Activated T-cell treated with anti-CD3 and anti-CD28 coated beads, Interleukin-2, amount 50 U/mL, for 72 hours (primary cell): Measurements from ENCODE around the gene PJVK. TPM values are rescaled to one million over a fixed set of nuclear protein-coding genes. Genes with fewer than 3 reads are reported as not detected.
"Not testable (repeated sequence)": the region's sequence is repeated elsewhere in the genome, so short reads cannot be mapped to it uniquely, and the experiment has no call there.

Experiments
- ATAC-seq, 2 donors: fragments of 150-1000 bp; cut with Tn5 transposase; replicated peaks in 1 of 2; 2 replicates each; pipeline ENCODE4 v1.10.0; 2021; ENCODE audit warnings: moderate library complexity in 2 of 2, mild to moderate bottlenecking in 1 of 2
- DNase-seq, 2 donors: peaks; one replicate each; pipeline ENCODE4 v3.0.0; 2021 to 2022; ENCODE audit warnings: mixed read lengths in 1 of 2
- H3K27ac Mint-ChIP-seq: one replicate; pipeline ENCODE4 v1.8.0; 2022; ENCODE audit warnings: mild to moderate bottlenecking, moderate library complexity, mixed read lengths
- H3K27me3 Mint-ChIP-seq: one replicate; pipeline ENCODE4 v1.8.0; 2022; ENCODE audit warnings: low read depth, mixed read lengths
- H3K36me3 Mint-ChIP-seq, 2 donors: one replicate each; pipeline ENCODE4 v1.8.0; 2022; ENCODE audit warnings: mixed read lengths in 2 of 2, mild to moderate bottlenecking in 1 of 2; ENCODE audit not compliant: insufficient read depth in 2 of 2
- H3K4me1 Mint-ChIP-seq: one replicate; pipeline ENCODE4 v1.8.0; 2022; ENCODE audit warnings: low read depth, mixed read lengths
- H3K4me3 Mint-ChIP-seq, 2 donors: one replicate each; pipeline ENCODE4 v1.8.0; 2022; ENCODE audit warnings: mild to moderate bottlenecking in 2 of 2, mixed read lengths in 2 of 2, moderate library complexity in 2 of 2
- H3K9me3 Mint-ChIP-seq, 2 donors: one replicate each; pipeline ENCODE4 v1.8.0; 2022; ENCODE audit warnings: mixed read lengths in 2 of 2
- total RNA-seq, 2 donors: library from RNA; stranded (reverse); gene quantifications; one replicate each; pipeline ENCODE4 v1.2.3, GENCODE V29; 2022

The PJVK gene
- total RNA-seq, 2 donors from 2014 or later = 6.8 to 8.7 TPM

DNA sequence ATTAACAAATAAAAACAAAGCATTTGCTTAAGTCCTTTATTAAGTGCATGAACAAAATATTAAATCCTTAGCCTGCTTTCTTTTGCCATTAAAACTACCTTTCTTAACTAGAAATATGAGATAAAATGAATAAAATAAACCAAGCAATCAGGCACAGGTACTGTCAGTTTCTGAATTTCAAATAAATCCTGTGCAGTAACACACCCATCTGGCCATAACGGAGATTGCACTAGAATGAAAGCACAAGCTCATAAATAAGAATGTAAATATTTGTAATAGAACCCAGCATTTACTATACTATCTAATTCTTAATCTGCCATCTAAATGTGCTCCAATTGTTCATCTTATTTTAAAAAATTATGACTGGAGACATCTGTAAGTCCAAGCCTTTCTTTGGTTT lies 32.1 kb upstream of the PJVK start:
- H3K9me3 Mint-ChIP-seq = peaks cover 0 to 2% of the 10 kb centered on the region in 2 donors
- no peak for ATAC-seq
- H3K4me1 Mint-ChIP-seq = peaks cover 21% of the 10 kb centered on the region
- no peak overlapping the region for H3K4me3 Mint-ChIP-seq
- DNase-seq = no peak
- H3K27ac Mint-ChIP-seq = no peak overlapping the region
- H3K36me3 Mint-ChIP-seq = no peaks in the 10 kb centered on the region
- H3K27me3 Mint-ChIP-seq = no peaks in the 10 kb centered on the region

DNA sequence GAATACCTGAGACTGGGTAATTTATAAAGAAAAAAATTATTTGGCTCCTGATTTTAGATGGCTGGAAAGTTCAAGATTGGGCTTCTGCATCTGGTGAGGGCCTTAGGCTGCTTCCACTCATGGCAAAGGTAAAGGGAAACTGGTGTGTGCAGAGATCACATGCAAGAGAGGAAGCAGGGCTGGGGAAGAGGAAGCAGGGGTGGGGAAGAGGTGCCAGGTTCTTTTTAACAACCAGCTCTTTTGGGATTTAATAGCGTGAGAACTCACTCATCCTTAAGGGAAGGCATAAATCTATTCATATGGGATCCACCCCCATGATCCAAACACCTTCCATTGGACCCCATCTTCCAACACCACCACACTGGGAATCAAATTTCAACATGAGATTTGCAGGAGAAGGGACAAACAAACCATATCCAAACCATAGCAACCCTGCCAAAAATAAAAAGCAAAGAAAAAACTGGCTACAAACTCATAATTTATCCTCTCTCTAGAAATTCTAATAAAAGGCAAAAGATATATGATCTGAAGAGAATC lies 30.6 kb upstream of the PJVK start:
- ATAC-seq (no peak), DNase-seq (no peak)
- Mint-ChIP-seq H3K4me3 (no peak overlapping the region), H3K4me1 (peaks cover 8% of the 10 kb centered on the region), H3K36me3 (peaks cover 7 to 11% of the 10 kb centered on the region in 2 donors), H3K27ac (no peak overlapping the region), H3K27me3 (no peaks in the 10 kb centered on the region), H3K9me3 (peaks cover 0 to 4% of the 10 kb centered on the region in 2 donors)

DNA sequence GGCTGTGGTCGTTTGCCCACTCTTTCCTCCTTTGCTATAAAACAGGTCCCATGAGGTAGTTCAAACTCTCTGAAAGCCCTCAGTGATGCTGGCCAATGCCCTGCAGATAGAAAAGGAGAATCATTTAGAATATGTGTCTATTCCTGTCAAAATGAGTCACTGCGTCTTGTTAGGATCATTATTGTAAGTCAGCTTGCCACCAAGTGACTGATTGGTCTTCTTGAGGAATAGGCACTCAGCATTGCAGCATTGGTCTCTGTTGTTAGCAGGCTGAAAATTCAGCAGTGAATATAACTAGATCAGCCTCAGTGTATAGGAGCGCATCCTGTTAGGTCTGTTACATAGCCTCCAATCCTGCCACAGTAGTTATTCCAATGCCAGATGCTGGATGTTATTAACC lies 29.1 kb upstream of the PJVK start:
- DNase-seq (no peak), ATAC-seq (peak in 1 of 2 donors; percentile 9)
- no peaks in the 10 kb centered on the region for H3K27me3 Mint-ChIP-seq
- peaks cover 13 to 21% of the 10 kb centered on the region in 2 donors for H3K36me3 Mint-ChIP-seq
- no peak overlapping the region for H3K27ac Mint-ChIP-seq
- no peak overlapping the region for H3K4me3 Mint-ChIP-seq
- H3K9me3 Mint-ChIP-seq = peaks cover 3 to 4% of the 10 kb centered on the region in 2 donors
- peaks cover 8% of the 10 kb centered on the region for H3K4me1 Mint-ChIP-seq

DNA sequence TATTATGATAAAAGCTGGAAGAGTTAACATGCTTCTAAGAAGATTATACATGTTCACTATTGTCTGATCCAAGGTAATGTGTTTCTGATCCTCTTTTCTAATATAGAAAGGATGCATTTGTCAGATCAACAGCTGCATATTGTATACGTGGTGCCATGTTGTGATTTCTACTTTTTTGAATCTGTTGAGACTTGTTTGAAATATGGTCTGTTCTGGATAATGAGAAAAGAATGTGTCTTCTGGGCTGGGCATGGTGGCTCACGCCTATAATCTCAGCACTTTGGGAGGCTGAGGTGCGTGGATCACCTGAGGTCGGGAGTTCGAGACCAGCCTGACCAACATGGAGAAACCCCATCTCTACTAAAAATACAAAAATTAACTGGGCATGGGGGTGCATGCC lies 27.4 kb upstream of the PJVK start:
- H3K27me3 Mint-ChIP-seq, DNase-seq, H3K27ac Mint-ChIP-seq, H3K4me3 Mint-ChIP-seq, H3K4me1 Mint-ChIP-seq, ATAC-seq, H3K9me3 Mint-ChIP-seq: not testable (repeated sequence)
- peaks cover 15 to 25% of the 10 kb centered on the region in 2 donors for H3K36me3 Mint-ChIP-seq

DNA sequence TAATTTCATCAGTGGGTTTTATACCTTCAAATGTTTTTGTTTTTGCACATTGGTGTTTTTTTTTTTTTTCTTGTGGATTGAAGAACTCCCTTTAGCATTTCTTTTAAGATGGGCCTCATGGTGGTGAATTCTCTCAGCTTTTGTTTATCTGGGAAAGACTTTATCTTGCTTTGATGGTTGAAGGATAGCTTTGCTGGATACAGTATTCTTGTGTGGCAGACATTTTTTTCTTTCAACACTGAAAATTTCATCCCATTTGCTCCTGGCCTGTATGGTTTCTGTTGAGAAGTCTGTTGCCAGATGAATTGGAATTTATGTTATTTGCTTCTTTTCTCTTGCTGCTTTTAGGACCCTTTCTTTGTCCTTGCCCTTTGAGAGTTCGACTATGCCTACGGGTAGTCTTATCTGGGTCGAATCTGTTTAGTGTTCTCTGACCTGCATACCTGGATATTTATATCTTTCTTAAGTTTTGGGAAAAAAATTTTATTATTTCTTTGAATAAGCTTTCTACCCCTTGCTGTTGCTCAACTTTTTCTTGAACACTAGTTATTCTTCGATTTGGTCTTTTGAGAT lies 25.8 kb upstream of the PJVK start:
- DNase-seq = no peak
- H3K4me1 Mint-ChIP-seq = no peaks in the 10 kb centered on the region
- no peak overlapping the region for H3K4me3 Mint-ChIP-seq
- no peak for ATAC-seq
- no peak overlapping the region for H3K27ac Mint-ChIP-seq
- no peaks in the 10 kb centered on the region for H3K27me3 Mint-ChIP-seq
- peaks cover 15 to 30% of the 10 kb centered on the region in 2 donors for H3K36me3 Mint-ChIP-seq
- H3K9me3 Mint-ChIP-seq = peaks cover 3 to 4% of the 10 kb centered on the region in 2 donors

DNA sequence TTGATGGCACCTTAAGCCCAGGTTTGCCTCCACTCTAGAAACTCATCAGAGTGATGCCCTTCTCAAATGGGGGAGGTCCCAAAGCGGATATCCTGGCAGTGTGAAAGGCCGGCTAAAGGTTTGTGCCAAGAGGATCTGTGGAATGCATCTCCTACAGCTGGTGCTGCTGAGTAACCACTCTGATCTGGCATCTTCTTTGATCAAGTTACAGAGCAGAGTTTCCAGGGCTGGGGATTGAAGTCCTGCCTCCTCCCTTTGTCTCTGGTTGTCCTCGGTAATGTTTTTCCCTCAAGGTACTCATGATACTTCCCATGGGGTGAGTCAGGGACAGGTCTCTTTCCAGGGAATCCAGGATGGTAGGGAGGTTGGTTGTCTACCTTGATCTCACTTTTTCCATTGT lies 24.8 kb upstream of the PJVK start:
- H3K9me3 Mint-ChIP-seq = peaks cover 3 to 4% of the 10 kb centered on the region in 2 donors
- H3K27me3 Mint-ChIP-seq = no peaks in the 10 kb centered on the region
- ATAC-seq (no peak), DNase-seq (no peak)
- H3K4me1 Mint-ChIP-seq = no peaks in the 10 kb centered on the region
- H3K4me3 Mint-ChIP-seq = no peak overlapping the region
- peaks cover 17 to 38% of the 10 kb centered on the region in 2 donors for H3K36me3 Mint-ChIP-seq
- no peak overlapping the region for H3K27ac Mint-ChIP-seq

DNA sequence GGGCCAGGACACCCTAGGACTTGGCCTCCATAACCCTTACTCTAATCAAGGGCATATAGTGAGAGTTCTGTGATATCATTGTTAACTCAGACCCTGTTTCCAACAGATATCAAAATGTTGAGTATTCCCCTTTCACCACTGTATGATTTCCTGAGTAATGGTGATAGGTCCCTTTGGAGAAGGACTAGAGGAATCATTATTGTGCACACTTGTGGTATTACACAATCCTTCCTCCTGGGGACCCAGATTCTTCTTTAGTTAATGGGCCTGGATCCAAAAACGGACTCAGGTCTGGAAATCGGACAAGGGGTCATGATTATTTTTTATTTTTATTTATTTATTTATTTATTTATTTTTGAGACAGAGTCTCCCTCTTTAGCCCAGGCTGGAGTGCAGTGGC lies 23.7 kb upstream of the PJVK start:
- H3K27me3 Mint-ChIP-seq = no peaks in the 10 kb centered on the region
- H3K9me3 Mint-ChIP-seq = peaks cover 3 to 4% of the 10 kb centered on the region in 2 donors
- no peaks in the 10 kb centered on the region for H3K4me1 Mint-ChIP-seq
- DNase-seq (no peak), ATAC-seq (no peak)
- no peak overlapping the region for H3K4me3 Mint-ChIP-seq
- H3K27ac Mint-ChIP-seq = no peak overlapping the region
- H3K36me3 Mint-ChIP-seq = peaks cover 17 to 42% of the 10 kb centered on the region in 2 donors

DNA sequence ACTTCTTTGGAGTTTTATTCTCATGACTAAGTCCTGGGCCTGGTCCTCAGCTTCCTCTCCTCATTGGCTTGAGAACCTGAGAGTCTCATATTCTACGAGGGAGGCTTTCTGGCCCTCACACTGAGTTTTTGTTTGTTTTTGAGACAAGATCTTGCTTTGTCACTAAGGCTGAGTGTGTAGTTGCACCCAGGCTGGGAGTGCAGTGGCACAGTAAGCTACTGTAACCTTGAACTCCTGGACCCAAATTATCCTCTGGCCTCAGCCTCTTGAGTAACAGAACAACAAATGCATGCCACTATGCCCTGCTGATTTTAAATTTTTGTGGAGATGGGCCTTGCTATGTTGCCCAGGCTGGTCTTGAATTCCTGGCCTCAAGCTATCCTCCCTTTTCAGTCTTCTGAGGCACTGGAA lies 22.8 kb upstream of the PJVK start:
- Mint-ChIP-seq H3K9me3 (peaks cover 2 to 3% of the 10 kb centered on the region in 2 donors), H3K27me3 (no peaks in the 10 kb centered on the region), H3K4me1 (no peaks in the 10 kb centered on the region), H3K36me3 (peaks cover 17 to 42% of the 10 kb centered on the region in 2 donors), H3K4me3 (no peak overlapping the region), H3K27ac (no peak overlapping the region)
- DNase-seq (no peak), ATAC-seq (no peak)

DNA sequence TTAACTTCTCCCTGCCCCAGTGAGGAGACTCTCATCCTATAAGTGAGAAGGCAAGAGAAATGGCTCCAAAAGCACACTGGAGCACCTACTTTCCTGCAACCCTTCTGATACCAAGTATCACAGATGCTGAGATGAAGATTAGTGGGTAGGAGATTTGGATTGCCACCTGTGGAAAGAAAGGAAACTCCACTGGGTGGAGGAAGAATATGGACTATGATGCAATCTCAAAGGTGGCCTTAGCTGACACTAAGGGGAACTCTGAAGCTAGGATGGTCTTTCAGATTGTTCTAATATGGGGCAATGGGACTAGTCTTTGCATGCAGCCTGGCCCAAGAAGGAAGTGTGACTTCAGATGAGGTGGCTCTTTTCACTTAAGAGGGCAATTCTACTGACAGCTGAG lies 21.8 kb upstream of the PJVK start:
- Mint-ChIP-seq H3K9me3 (peaks cover 2 to 3% of the 10 kb centered on the region in 2 donors), H3K4me3 (no peak overlapping the region), H3K27me3 (no peaks in the 10 kb centered on the region), H3K27ac (peak overlapping the region; percentile 17), H3K36me3 (peaks cover 17 to 45% of the 10 kb centered on the region in 2 donors), H3K4me1 (no peaks in the 10 kb centered on the region)
- no peak for DNase-seq
- ATAC-seq = no peak

DNA sequence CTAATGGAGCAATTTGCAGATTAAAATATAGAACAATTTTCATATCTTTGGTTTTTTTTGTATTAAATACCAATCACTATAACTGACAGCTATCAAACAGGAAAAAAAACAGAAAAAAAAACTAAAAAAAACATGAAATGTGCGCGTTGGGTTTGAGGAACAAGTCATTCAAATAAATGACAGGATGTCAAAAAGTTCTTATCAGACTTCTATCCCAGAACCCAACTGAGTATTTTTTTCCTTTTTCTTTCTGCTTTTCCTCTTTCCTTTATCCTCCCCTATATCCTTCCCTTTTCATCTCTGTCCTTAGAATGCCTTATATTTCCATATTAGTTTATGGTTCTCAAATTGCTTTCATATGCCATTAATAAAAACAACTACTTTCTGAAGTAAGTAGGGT lies 14.5 kb upstream of the PJVK start:
- no peak overlapping the region for H3K4me3 Mint-ChIP-seq
- ATAC-seq (no peak), DNase-seq (no peak)
- no peaks in the 10 kb centered on the region for H3K4me1 Mint-ChIP-seq
- no peaks in the 10 kb centered on the region for H3K27me3 Mint-ChIP-seq
- H3K27ac Mint-ChIP-seq = no peak overlapping the region
- no peaks in the 10 kb centered on the region for H3K9me3 Mint-ChIP-seq
- peaks cover 3 to 34% of the 10 kb centered on the region in 2 donors for H3K36me3 Mint-ChIP-seq

DNA sequence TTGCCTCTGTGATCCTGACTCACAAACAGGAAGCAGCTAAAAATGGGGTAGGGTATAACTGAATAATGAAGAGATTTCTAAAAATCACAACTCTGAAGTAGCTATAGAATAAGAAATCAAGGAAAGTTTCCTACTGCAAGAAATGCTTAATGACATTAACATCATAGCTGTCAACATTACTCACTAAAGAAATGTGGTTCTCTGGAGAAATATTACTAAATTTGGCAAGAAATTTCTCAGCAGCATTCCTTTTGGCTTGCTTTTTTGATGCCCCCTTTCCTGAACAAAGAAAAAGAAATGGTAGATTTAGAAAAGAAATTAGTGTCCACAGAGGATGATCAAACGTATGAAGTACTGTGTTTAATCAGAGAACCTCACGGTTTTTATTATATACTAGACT lies 9.8 kb upstream of the PJVK start:
- Mint-ChIP-seq H3K4me3 (no peak overlapping the region), H3K27ac (no peak overlapping the region), H3K36me3 (peaks cover 4 to 31% of the 10 kb centered on the region in 2 donors), H3K9me3 (no peaks in the 10 kb centered on the region), H3K4me1 (no peaks in the 10 kb centered on the region), H3K27me3 (no peaks in the 10 kb centered on the region)
- ATAC-seq (no peak), DNase-seq (no peak)

DNA sequence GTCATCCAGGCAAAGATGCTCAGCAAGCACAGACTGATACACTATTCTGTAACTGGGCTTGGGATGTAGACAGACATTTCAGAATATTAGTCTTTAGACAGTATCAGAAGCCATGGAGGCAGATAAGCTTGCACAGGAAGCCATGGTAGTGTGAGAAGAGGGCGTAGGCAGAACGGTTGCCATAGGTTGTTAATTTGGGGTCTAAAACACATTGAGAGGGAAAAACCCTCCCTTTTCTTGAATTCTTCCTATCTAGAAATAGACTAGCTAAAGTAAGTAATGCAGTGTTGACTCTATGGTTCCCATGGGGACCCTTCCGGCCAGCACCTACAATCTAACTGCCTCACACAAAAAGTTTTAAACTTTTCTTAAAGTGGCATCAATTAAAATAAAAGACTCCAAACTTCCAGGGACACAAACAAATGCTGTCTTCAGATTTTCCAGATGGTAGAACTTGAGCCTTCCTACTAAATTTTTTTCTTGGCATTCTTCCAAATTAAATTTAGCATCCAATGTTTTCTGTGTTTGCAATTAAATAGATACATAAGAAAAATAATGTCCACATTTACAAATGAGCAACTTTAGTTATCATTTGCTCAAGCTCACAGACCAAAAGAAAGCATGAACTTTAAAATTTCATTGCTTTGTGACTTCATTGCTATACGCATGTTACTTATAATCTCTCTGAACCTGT lies 2.1 kb upstream of the PJVK start:
- Mint-ChIP-seq H3K9me3 (no peaks in the 10 kb centered on the region), H3K27ac (peak overlapping the region; percentile 52), H3K4me1 (peaks cover 31% of the 10 kb centered on the region), H3K27me3 (no peaks in the 10 kb centered on the region), H3K36me3 (peaks cover 5 to 24% of the 10 kb centered on the region in 2 donors), H3K4me3 (peak overlapping the region; percentile 87 to 94)
- DNase-seq (no peak), ATAC-seq (no peak)

DNA sequence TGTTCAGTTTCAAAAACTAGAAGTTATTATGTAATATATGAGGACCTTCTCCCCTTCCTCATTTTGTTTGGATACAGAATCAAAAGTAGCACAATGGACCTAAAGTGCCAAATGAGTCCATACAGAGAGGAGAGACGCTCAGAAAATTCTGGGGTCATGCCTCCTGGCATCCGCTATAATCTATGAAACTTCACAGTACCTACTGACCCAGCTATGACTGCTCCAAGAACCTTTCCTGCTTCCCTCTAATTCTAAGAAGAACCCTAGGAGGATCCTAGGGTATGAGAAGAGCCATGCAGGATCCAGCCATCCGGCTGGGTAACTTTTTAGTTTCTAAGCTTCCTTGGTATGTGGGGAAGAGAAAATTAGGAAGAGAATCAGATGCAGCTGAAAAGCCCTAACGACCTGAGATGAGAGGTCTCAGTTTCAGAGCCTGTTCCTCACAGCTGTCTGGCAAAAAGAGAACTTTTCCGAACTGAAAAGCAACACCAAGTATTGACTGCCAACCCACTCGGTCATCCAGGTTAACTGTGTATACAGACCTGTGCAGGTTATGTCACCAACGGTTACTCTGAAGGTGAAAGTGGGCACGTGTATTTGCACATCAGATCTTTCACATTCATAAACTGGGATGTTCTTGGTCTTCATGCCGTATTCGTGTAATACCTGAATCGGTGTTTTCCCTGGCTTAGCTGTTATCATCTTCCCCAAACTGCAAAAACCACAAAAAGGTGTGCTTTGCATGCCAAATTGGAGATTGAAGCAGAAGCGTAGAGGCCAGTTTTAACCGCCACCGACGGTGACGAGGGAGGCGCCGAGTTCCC lies 1.3 kb upstream of the PJVK start:
- no peak for DNase-seq
- Mint-ChIP-seq H3K27me3 (no peaks in the 10 kb centered on the region), H3K4me1 (peaks cover 31% of the 10 kb centered on the region), H3K4me3 (peak overlapping the region; percentile 87 to 94), H3K27ac (peak overlapping the region; percentile 81), H3K36me3 (peaks cover 5 to 19% of the 10 kb centered on the region in 2 donors), H3K9me3 (no peaks in the 10 kb centered on the region)
- ATAC-seq = peak; percentile 1
